GM12878 (cell line): ENCODE measurements around the gene FXYD3. TPM values are rescaled to one million over a fixed set of nuclear protein-coding genes. Genes with fewer than 3 reads are reported as not detected.

ENCODE experiments used
- ATAC-seq: fragments of 200-7000 bp; cut with Tn5 transposase; 3 replicates; pipeline ENCODE4 v1.9.1; 2020; ENCODE audit warnings: mild to moderate bottlenecking, moderate library complexity
- BruUV-seq: library from RNA; stranded (reverse); fragments of 400-500 nt; replicated peaks from 2 replicates; lab custom pipeline; 2021; lab: Mats Ljungman, UMichigan
- CTCF ChIA-PET: fragments of 300-600 bp; sonication (Branson Sonifier 250); formaldehyde crosslinking; extraction: SDS; loops from one replicate; lab custom pipeline; 2021; ENCODE audit warnings: inconsistent platforms; lab: Yijun Ruan, JAX
- POLR2A ChIA-PET: fragments of 350-600 bp; formaldehyde crosslinking; extraction: SDS; loops from one replicate; lab custom pipeline; 2021; ENCODE audit warnings: inconsistent platforms; lab: Charles Lee
- RAD21 ChIA-PET: fragments of 300-600 bp; sonication (Branson Sonifier 250); formaldehyde crosslinking; loops from one replicate; lab custom pipeline; 2023; ENCODE audit warnings: antibody characterized with exemption; ENCODE audit not compliant: unreplicated experiment; lab: Charles Lee
- SMC1A ChIA-PET: fragments of 300-600 bp; sonication (Branson Sonifier 250); formaldehyde crosslinking; loops from one replicate; lab custom pipeline; 2023; ENCODE audit not compliant: unreplicated experiment, uncharacterized antibody; lab: Charles Lee
- DNase-seq: peaks from one replicate; pipeline ENCODE4 v3.0.0-alpha.2; 2011; ENCODE audit warnings: low read depth, low spot score
- FAIRE-seq: peaks from 3 replicates; lab custom pipeline; 2011; peaks lifted over from hg19 to GRCh38; lab: Jason Lieb, UNC
- H2AFZ ChIP-seq: 2 replicates; pipeline ENCODE4 v1.6.0; 2011; ENCODE audit warnings: low read depth, low read length, control low read depth; ENCODE audit not compliant: control insufficient read depth
- H3K27ac ChIP-seq: 2 replicates; pipeline ENCODE4 v1.5.1; 2011; ENCODE audit warnings: control low read depth; ENCODE audit not compliant: control insufficient read depth, insufficient read depth
- H3K27me3 ChIP-seq, 2 experiments: replicated peaks in 1 of 2; 2 replicates each; pipeline versions ENCODE4 v1.6.0 to v1.6.1; 2011; ENCODE audit warnings: low read length in 1 of 2; ENCODE audit not compliant: control insufficient read depth in 2 of 2, insufficient read depth in 2 of 2
- H3K36me3 ChIP-seq, 2 experiments: 2 replicates each; pipeline ENCODE4 v1.5.1; 2011; ENCODE audit warnings: low read length in 1 of 2; ENCODE audit not compliant: control insufficient read depth in 2 of 2, insufficient read depth in 2 of 2
- H3K4me1 ChIP-seq: 2 replicates; pipeline ENCODE4 v1.6.1; 2011; ENCODE audit warnings: mild to moderate bottlenecking, low read length, moderate library complexity, mixed read lengths; ENCODE audit not compliant: control insufficient read depth, insufficient read depth
- H3K4me2 ChIP-seq: 2 replicates; pipeline ENCODE4 v1.6.0; 2011; ENCODE audit warnings: control low read depth; ENCODE audit not compliant: control insufficient read depth, insufficient read depth
- H3K4me3 ChIP-seq: fragments of 200-600 bp; sonication (generic); 2 replicates; pipeline ENCODE4 v1.5.1; 2016
- H3K79me2 ChIP-seq: 2 replicates; pipeline ENCODE4 v1.6.0; 2011; ENCODE audit warnings: low read length; ENCODE audit not compliant: control insufficient read depth, insufficient read depth
- H3K9ac ChIP-seq: 2 replicates; pipeline ENCODE4 v1.8.0; 2011; ENCODE audit warnings: low read length, control low read depth, mixed read lengths; ENCODE audit not compliant: control insufficient read depth, insufficient read depth
- H3K9me3 ChIP-seq: replicated peaks from 3 replicates; pipeline ENCODE4 v1.5.1; 2011; ENCODE audit warnings: mild to moderate bottlenecking, low read length; ENCODE audit not compliant: control insufficient read depth, insufficient read depth
- H4K20me1 ChIP-seq: 2 replicates; pipeline ENCODE4 v1.6.0; 2011; ENCODE audit not compliant: control insufficient read depth, insufficient read depth
- CEBPB ChIP-seq, 2 experiments: fragments of 150-350 bp in 1 of 2; IDR thresholded peaks; 2 replicates each; pipeline ENCODE4 v1.6.1; 2012 to 2014; ENCODE audit warnings: low read depth in 2 of 2, low read length in 2 of 2, borderline replicate concordance in 1 of 2, inconsistent platforms in 1 of 2
- EP300 ChIP-seq, 2 experiments: fragments of 150-350 bp in 1 of 2; IDR thresholded peaks; 2 replicates each; pipeline ENCODE4 v1.6.1; 2011 to 2012; ENCODE audit warnings: low read depth in 2 of 2, low read length in 2 of 2, borderline replicate concordance in 1 of 2, improper control_type of control experiment in 1 of 2, inconsistent platforms in 1 of 2; ENCODE audit not compliant: control insufficient read depth in 1 of 2
- HDAC2 ChIP-seq: fragments of 200-600 bp; sonication (generic); IDR thresholded peaks from 2 replicates; pipeline ENCODE4 v1.6.1; 2017
- KLF5 ChIP-seq: fragments of 450-650 bp; IDR thresholded peaks from 2 replicates; pipeline ENCODE4 v1.6.1; 2014; ENCODE audit warnings: mild to moderate bottlenecking; ENCODE audit not compliant: partially characterized antibody
- MEF2A ChIP-seq: IDR thresholded peaks from 2 replicates; pipeline ENCODE4 v1.6.1; 2011; ENCODE audit warnings: low read depth, mild to moderate bottlenecking, low read length, moderate library complexity; ENCODE audit not compliant: insufficient read depth
- RCOR1 ChIP-seq: conservative IDR thresholded peaks from 2 replicates; pipeline ENCODE4 v1.6.1; 2012; ENCODE audit warnings: low read depth, low read length, improper control_type of control experiment
- TCF3 ChIP-seq: IDR thresholded peaks from 2 replicates; pipeline ENCODE4 v1.6.1; 2012; ENCODE audit warnings: low read depth, mild to moderate bottlenecking, low read length, borderline replicate concordance; ENCODE audit not compliant: insufficient read depth
- WGBS: methylation state at CpG from one replicate; pipeline ENCODE4 v1.1.6; 2016; ENCODE audit warnings: low lambda C conversion rate; ENCODE audit not compliant: insufficient replicate concordance, insufficient coverage; ENCODE audit errors: missing lambda C conversion rate; 5-methylcytosine and 5-hydroxymethylcytosine counted together
- in situ Hi-C: fragments of 300-500 bp; cut with MboI; formaldehyde crosslinking; loops from 9 replicates; pipeline ENCODE4 v1.14.3; 2018; ENCODE audit warnings: mixed read lengths
- intact Hi-C: fragments of 100-400 bp; cut with micrococcal nuclease; formaldehyde crosslinking; loops from one replicate; pipeline ENCODE4 v1.14.2; 2022; ENCODE audit not compliant: unreplicated experiment
- polyA plus RNA-seq, 11 experiments: library from polyadenylated mRNA; depleted of rRNA in 4 of 11; unstranded in 6 of 11; stranded (reverse) in 5 of 11; fragments of >200 nt; fragmentation: Nextera tagmentation in 4 of 11; fragmentation: Illumina TruSeq in 1 of 11; extraction: Ambion mirVana in 4 of 11; extraction: Trizol in 1 of 11; gene quantifications; 1 replicate in 1 of 11; 2 replicates in 10 of 11; pipeline versions ENCODE4 v1.2.1 to v1.2.3, GENCODE V29; 2011 to 2016; ENCODE audit warnings: inconsistent platforms in 2 of 11, missing spikeins in 2 of 11, low read depth in 1 of 11
- total RNA-seq, 4 experiments: library from RNA; depleted of rRNA in 3 of 4; stranded (reverse); fragments of >200 nt in 3 of 4; fragmentation: Illumina TruSeq in 1 of 4; extraction: Trizol in 1 of 4; gene quantifications; 2 replicates each; pipeline versions ENCODE4 v1.2.1 to v1.2.3, GENCODE V29; 2013 to 2021
- TF ChIP-seq, protein P1 (sequence below): fragments of 450-650 bp; IDR thresholded peaks from 2 replicates; pipeline ENCODE4 v1.6.1; 2018; ENCODE audit warnings: mild to moderate bottlenecking, low read depth, moderate library complexity; ENCODE audit not compliant: partially characterized antibody
- TF ChIP-seq, protein P2 (sequence below): fragments of 450-650 bp; IDR thresholded peaks from 2 replicates; pipeline ENCODE4 v1.6.1; 2017; ENCODE audit warnings: borderline replicate concordance

FXYD3 gene
- total and polyA plus RNA-seq, 10 of the 15 experiments (the other 5 are each of a cell fraction or from before 2014, with no cell fraction given): 0.09 to 0.44 TPM; not detected in 8

DNA sequence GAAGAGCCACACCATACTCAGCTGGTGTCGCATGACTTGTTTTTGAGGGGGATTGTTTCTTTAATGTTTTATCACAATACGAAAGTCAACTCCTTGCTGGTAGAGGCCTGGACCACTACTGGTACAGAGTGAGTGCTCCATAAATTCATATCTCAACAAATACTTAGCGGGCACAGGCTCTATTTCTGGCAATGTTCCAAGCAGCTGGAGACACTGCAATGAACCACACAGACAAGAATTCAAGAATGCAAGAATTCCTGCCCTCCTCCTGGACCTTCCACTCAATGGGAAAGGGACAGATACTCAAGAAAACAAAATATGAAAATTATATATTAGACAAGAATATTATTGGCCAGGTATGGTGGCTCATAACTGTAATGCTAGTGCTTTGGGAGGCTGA lies 33.8 kb downstream of the FXYD3 start (continued):
- TF ChIP-seq, protein P1, sequence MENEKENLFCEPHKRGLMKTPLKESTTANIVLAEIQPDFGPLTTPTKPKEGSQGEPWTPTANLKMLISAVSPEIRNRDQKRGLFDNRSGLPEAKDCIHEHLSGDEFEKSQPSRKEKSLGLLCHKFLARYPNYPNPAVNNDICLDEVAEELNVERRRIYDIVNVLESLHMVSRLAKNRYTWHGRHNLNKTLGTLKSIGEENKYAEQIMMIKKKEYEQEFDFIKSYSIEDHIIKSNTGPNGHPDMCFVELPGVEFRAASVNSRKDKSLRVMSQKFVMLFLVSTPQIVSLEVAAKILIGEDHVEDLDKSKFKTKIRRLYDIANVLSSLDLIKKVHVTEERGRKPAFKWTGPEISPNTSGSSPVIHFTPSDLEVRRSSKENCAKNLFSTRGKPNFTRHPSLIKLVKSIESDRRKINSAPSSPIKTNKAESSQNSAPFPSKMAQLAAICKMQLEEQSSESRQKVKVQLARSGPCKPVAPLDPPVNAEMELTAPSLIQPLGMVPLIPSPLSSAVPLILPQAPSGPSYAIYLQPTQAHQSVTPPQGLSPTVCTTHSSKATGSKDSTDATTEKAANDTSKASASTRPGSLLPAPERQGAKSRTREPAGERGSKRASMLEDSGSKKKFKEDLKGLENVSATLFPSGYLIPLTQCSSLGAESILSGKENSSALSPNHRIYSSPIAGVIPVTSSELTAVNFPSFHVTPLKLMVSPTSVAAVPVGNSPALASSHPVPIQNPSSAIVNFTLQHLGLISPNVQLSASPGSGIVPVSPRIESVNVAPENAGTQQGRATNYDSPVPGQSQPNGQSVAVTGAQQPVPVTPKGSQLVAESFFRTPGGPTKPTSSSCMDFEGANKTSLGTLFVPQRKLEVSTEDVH: no peak
- TF ChIP-seq HDAC2 (no peak), RCOR1 (no peak)
- TF ChIP-seq, all 136 proteins: peak for 0

DNA sequence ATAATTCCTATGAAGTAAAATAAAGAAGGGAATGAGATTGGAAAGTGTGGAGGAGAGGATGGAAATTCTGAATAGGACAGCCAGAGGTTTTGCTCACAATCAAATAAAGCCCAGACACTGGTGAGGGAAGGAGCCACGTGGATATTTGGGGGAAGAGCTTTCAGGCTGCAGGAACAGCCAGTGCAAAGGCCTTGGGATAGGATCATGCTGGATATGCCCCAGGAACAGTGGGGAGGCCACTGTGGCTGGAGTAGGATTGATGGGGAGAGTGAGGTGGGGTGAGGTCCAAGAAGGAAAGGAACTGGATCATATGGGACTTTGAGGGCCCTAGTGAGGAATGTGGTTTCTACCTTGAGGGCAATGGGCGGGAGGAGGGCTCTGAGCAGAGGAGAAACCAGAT lies 34.8 kb downstream of the FXYD3 start:
- H3K4me2 ChIP-seq: no peak overlapping the region
- SMC1A ChIA-PET: no interaction called here
- RAD21 ChIA-PET: no interaction called here
- intact Hi-C loops: no loop called here
- no peak for DNase-seq
- H3K4me1 ChIP-seq: no peaks in the 10 kb centered on the region; the same call in 1 of the 2 replicates
- in situ Hi-C loops: no loop called here
- no peak overlapping the region for H2AFZ ChIP-seq
- H3K9me3 ChIP-seq: no peaks in the 10 kb centered on the region
- no peaks in the 10 kb centered on the region for H4K20me1 ChIP-seq
- no peaks in the 10 kb centered on the region for H3K36me3 ChIP-seq
- CTCF ChIA-PET: interaction anchor here (1.0 kb wide), 1 partner anchor 9 kb away, joined by 7 read pairs; no protein-coding TSS in a partner anchor
- H3K27ac ChIP-seq: no peak overlapping the region
- WGBS: 18% methylated on average over 2 of the region's 2 CpGs
- TF ChIP-seq MEF2A (no peak), TCF3 (no peak), CEBPB (IDR thresholded peaks at IDR 0.05; ENCODE audit: borderline replicate concordance in 1 of 2, low read depth in 2 of 2, low read length in 2 of 2) (no peak), EP300 (IDR thresholded peaks at IDR 0.05; ENCODE audit: borderline replicate concordance in 1 of 2, control insufficient read depth in 1 of 2, low read depth in 2 of 2, low read length in 2 of 2) (no peak), KLF5 (no peak)
- TF ChIP-seq, protein P2, sequence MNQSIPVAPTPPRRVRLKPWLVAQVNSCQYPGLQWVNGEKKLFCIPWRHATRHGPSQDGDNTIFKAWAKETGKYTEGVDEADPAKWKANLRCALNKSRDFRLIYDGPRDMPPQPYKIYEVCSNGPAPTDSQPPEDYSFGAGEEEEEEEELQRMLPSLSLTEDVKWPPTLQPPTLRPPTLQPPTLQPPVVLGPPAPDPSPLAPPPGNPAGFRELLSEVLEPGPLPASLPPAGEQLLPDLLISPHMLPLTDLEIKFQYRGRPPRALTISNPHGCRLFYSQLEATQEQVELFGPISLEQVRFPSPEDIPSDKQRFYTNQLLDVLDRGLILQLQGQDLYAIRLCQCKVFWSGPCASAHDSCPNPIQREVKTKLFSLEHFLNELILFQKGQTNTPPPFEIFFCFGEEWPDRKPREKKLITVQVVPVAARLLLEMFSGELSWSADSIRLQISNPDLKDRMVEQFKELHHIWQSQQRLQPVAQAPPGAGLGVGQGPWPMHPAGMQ: no peak
- TF ChIP-seq, all 136 proteins: peak for 0
- H3K4me3 ChIP-seq: no peak overlapping the region
- BruUV-seq: no TSS peak
- no peak for FAIRE-seq
- no peak overlapping the region for H3K9ac ChIP-seq
- peaks cover 9% of the 10 kb centered on the region for H3K79me2 ChIP-seq
- no peak for ATAC-seq
- H3K27me3 ChIP-seq: peaks cover 0 to 3% of the 10 kb centered on the region in 2 experiments; a peak in 1 of 4 replicates
- POLR2A ChIA-PET: interaction anchor here (1.1 kb wide), 1 partner anchor 9 kb away, joined by 4 read pairs; no protein-coding TSS in a partner anchor
